CD4-positive, CD25-positive, alpha-beta regulatory T cell (primary cell): ENCODE measurements around the gene FCER2. TPM values are rescaled to one million over a fixed set of nuclear protein-coding genes. Genes with fewer than 3 reads are reported as not detected.

ENCODE experiments used
- ATAC-seq, 2 donors: fragments of 150-1000 bp; cut with Tn5 transposase; one replicate each; pipeline ENCODE4 v1.10.0; 2021; ENCODE audit warnings: low read depth in 2 of 2, moderate number of reproducible peaks in 2 of 2, moderate library complexity in 1 of 2
- DNase-seq, 3 donors: peaks; one replicate each; pipeline versions ENCODE4 v3.0.0 to v3.0.0-alpha.2; 2012 to 2022; ENCODE audit warnings: mixed read lengths in 1 of 3
- H3K27ac ChIP-seq: one replicate; pipeline ENCODE4 v1.7.0; 2013; ENCODE audit warnings: mild to moderate bottlenecking, low read length; ENCODE audit not compliant: insufficient read depth, poor library complexity, severe bottlenecking
- H3K27me3 ChIP-seq: one replicate; pipeline ENCODE4 v1.7.0; 2013; ENCODE audit warnings: low read length; ENCODE audit not compliant: control insufficient read depth, insufficient read depth
- H3K36me3 ChIP-seq: one replicate; pipeline ENCODE4 v1.7.0; 2013; ENCODE audit warnings: mild to moderate bottlenecking, low read length, moderate library complexity; ENCODE audit not compliant: control insufficient read depth, insufficient read depth
- H3K4me1 ChIP-seq: 2 replicates; pipeline ENCODE4 v1.7.0; 2013; ENCODE audit warnings: mild to moderate bottlenecking, low read length; ENCODE audit not compliant: insufficient read depth, control insufficient read depth, poor library complexity, severe bottlenecking
- H3K4me3 ChIP-seq: one replicate; pipeline ENCODE4 v1.7.0; 2013; ENCODE audit warnings: low read depth, mild to moderate bottlenecking, low read length, moderate library complexity
- H3K9me3 ChIP-seq, 2 experiments: 1 replicate in 1 of 2; 2 replicates in 1 of 2; pipeline ENCODE4 v1.7.0; 2013; ENCODE audit warnings: low read length in 2 of 2, mild to moderate bottlenecking in 1 of 2, moderate library complexity in 1 of 2; ENCODE audit not compliant: control insufficient read depth in 2 of 2
- H3K27ac Mint-ChIP-seq, 3 donors: one replicate each; pipeline ENCODE4 v1.8.0; 2020 to 2022; ENCODE audit warnings: mild to moderate bottlenecking in 3 of 3, mixed read lengths in 3 of 3, moderate library complexity in 2 of 3
- H3K27me3 Mint-ChIP-seq: one replicate; pipeline ENCODE4 v1.8.0; 2022; ENCODE audit warnings: mild to moderate bottlenecking, mixed read lengths
- H3K36me3 Mint-ChIP-seq: one replicate; pipeline ENCODE4 v1.8.0; 2020; ENCODE audit warnings: mixed read lengths
- H3K4me1 Mint-ChIP-seq, 4 donors: one replicate each; pipeline ENCODE4 v1.8.0; 2020 to 2022; ENCODE audit warnings: mixed read lengths in 4 of 4, mild to moderate bottlenecking in 1 of 4
- H3K4me3 Mint-ChIP-seq, 4 donors: one replicate each; pipeline ENCODE4 v1.8.0; 2020 to 2022; ENCODE audit warnings: mild to moderate bottlenecking in 4 of 4, mixed read lengths in 4 of 4, moderate library complexity in 3 of 4
- H3K9me3 Mint-ChIP-seq, 7 donors: one replicate each; pipeline ENCODE4 v1.8.0; 2020 to 2022; ENCODE audit warnings: mixed read lengths in 7 of 7, mild to moderate bottlenecking in 3 of 7, moderate library complexity in 2 of 7
- polyA plus RNA-seq, 4 donors: library from polyadenylated mRNA; unstranded; fragments of 300-500 nt; fragmentation: Illumina TruSeq; gene quantifications; one replicate each; pipeline ENCODE4 v1.2.3, GENCODE V29; 2021
- total RNA-seq: library from RNA; stranded (reverse); gene quantifications from one replicate; pipeline ENCODE4 v1.2.3, GENCODE V29; 2022

The FCER2 gene
- total and polyA plus RNA-seq, 5 donors from 2014 or later, result 0.34 to 4.5 (median 0.48) TPM; not detected in 2

GRCh38 chr19:7642295-7643030, 59.5 kb downstream of the FCER2 start:
- ATAC-seq (no peak), DNase-seq (no peak)
- peaks cover 16% of the 10 kb centered on the region for H3K36me3 Mint-ChIP-seq
- Histone ChIP-seq H3K27ac (no peak overlapping the region), H3K27me3 (no peaks in the 10 kb centered on the region), H3K9me3 (no peaks in the 10 kb centered on the region), H3K36me3 (peaks cover 16% of the 10 kb centered on the region), H3K4me3 (no peak overlapping the region), H3K4me1 (peaks cover 18% of the 10 kb centered on the region)
- peaks cover 0 to 29% (median 11%) of the 10 kb centered on the region in 4 donors for H3K4me1 Mint-ChIP-seq
- H3K4me3 Mint-ChIP-seq, result no peak overlapping the region
- H3K27ac Mint-ChIP-seq, result no peak overlapping the region
- H3K9me3 Mint-ChIP-seq, result no peaks in the 10 kb centered on the region
- no peaks in the 10 kb centered on the region for H3K27me3 Mint-ChIP-seq

GRCh38 chr19:7641290-7642276, 60.3 kb downstream of the FCER2 start:
- DNase-seq, result no peak
- peaks cover 24% of the 10 kb centered on the region for H3K4me1 ChIP-seq
- H3K27ac Mint-ChIP-seq, result no peak overlapping the region
- peaks cover 16% of the 10 kb centered on the region for H3K36me3 ChIP-seq
- H3K36me3 Mint-ChIP-seq, result peaks cover 16% of the 10 kb centered on the region
- no peak overlapping the region for H3K4me3 ChIP-seq
- peaks cover 0 to 36% (median 13%) of the 10 kb centered on the region in 4 donors for H3K4me1 Mint-ChIP-seq
- H3K9me3 ChIP-seq, result no peaks in the 10 kb centered on the region
- H3K4me3 Mint-ChIP-seq, result peak overlapping the region in 1 of 4 donors; percentile 47
- H3K27me3 Mint-ChIP-seq, result no peaks in the 10 kb centered on the region
- H3K27me3 ChIP-seq, result no peaks in the 10 kb centered on the region
- H3K27ac ChIP-seq, result no peak overlapping the region
- no peak for ATAC-seq
- no peaks in the 10 kb centered on the region for H3K9me3 Mint-ChIP-seq

- Mint-ChIP-seq H3K36me3 (peaks cover 14% of the 10 kb centered on the region), H3K9me3 (no peaks in the 10 kb centered on the region), H3K4me3 (no peak overlapping the region), H3K27ac (no peak overlapping the region), H3K27me3 (no peaks in the 10 kb centered on the region), H3K4me1 (peaks cover 0 to 44% (median 14%) of the 10 kb centered on the region in 4 donors)
- Histone ChIP-seq H3K36me3 (peaks cover 15% of the 10 kb centered on the region), H3K27ac (no peak overlapping the region), H3K9me3 (no peaks in the 10 kb centered on the region), H3K27me3 (no peaks in the 10 kb centered on the region), H3K4me3 (no peak overlapping the region), H3K4me1 (peaks cover 31% of the 10 kb centered on the region)
- DNase-seq (no peak), ATAC-seq (no peak)
Measured at GRCh38 chr19:7640803-7641202, 61.1 kb downstream of the FCER2 start.

- ATAC-seq (no peak), DNase-seq (no peak)
- Histone ChIP-seq H3K27ac (no peak overlapping the region), H3K27me3 (no peaks in the 10 kb centered on the region), H3K9me3 (no peaks in the 10 kb centered on the region), H3K4me3 (peak overlapping the region; percentile 7), H3K4me1 (peaks cover 34% of the 10 kb centered on the region), H3K36me3 (peaks cover 14% of the 10 kb centered on the region)
- H3K27ac Mint-ChIP-seq, result peak overlapping the region in 2 of 3 donors; percentile 42 to 59
- H3K27me3 Mint-ChIP-seq, result no peaks in the 10 kb centered on the region
- peaks cover 0 to 50% (median 15%) of the 10 kb centered on the region in 4 donors for H3K4me1 Mint-ChIP-seq
- peaks cover 11% of the 10 kb centered on the region for H3K36me3 Mint-ChIP-seq
- no peaks in the 10 kb centered on the region for H3K9me3 Mint-ChIP-seq
- H3K4me3 Mint-ChIP-seq, result peak overlapping the region in 3 of 4 donors; percentile 37 to 72 (median 48)
Measured at GRCh38 chr19:7639863-7640348, 62.0 kb downstream of the FCER2 start.

GRCh38 chr19:7638802-7639465, 63.0 kb downstream of the FCER2 start:
- DNase-seq (no peak), ATAC-seq (no peak)
- peak overlapping the region in 2 of 3 donors; percentile 59 to 83 for H3K27ac Mint-ChIP-seq
- no peaks in the 10 kb centered on the region for H3K9me3 Mint-ChIP-seq
- H3K4me1 ChIP-seq, result peaks cover 34% of the 10 kb centered on the region
- H3K27ac ChIP-seq, result no peak overlapping the region
- no peaks in the 10 kb centered on the region for H3K27me3 Mint-ChIP-seq
- peaks cover 11% of the 10 kb centered on the region for H3K36me3 Mint-ChIP-seq
- peak overlapping the region; percentile 37 to 94 (median 60) for H3K4me3 Mint-ChIP-seq
- peaks cover 10% of the 10 kb centered on the region for H3K36me3 ChIP-seq
- H3K9me3 ChIP-seq, result no peaks in the 10 kb centered on the region
- no peak overlapping the region for H3K4me3 ChIP-seq
- peaks cover 0 to 57% (median 19%) of the 10 kb centered on the region in 4 donors for H3K4me1 Mint-ChIP-seq
- H3K27me3 ChIP-seq, result no peaks in the 10 kb centered on the region

Other genes with a start within 250 kb of the FCER2 start
- gene PEX11G, start 213.1 kb downstream of the FCER2 start, total RNA-seq, result not detected
- 1 to 10 TPM in 2 of 4 donors, under 1 TPM in 2; 0.23 to 1.5 (median 0.76) TPM for gene PEX11G, start 213.1 kb downstream of the FCER2 start, polyA plus RNA-seq
- gene ZNF358, start 186.0 kb downstream of the FCER2 start, total RNA-seq, result 0.30 TPM
- gene ZNF358, start 186.0 kb downstream of the FCER2 start, polyA plus RNA-seq, result under 1 TPM in 3 of 4 donors, not detected in 1; 0.11 to 0.24 (median 0.21) TPM
- gene MCOLN1, start 179.5 kb downstream of the FCER2 start, total RNA-seq, result 12.3 TPM
- gene MCOLN1, start 179.5 kb downstream of the FCER2 start, polyA plus RNA-seq, result 10 to 100 TPM in 2 of 4 donors, 1 to 10 TPM in 2; 8.6 to 15.2 (median 10.3) TPM
- 106 TPM for gene PNPLA6, start 166.4 kb downstream of the FCER2 start, total RNA-seq
- gene PNPLA6, start 166.4 kb downstream of the FCER2 start, polyA plus RNA-seq, result 1 to 10 TPM; 6.6 to 9.2 (median 7.2) TPM
- not detected for gene CAMSAP3, start 106.3 kb downstream of the FCER2 start, total RNA-seq
- gene CAMSAP3, start 106.3 kb downstream of the FCER2 start, polyA plus RNA-seq, result not detected
- 62.5 TPM for gene XAB2, start 72.6 kb downstream of the FCER2 start, total RNA-seq
- 10 to 100 TPM in 2 of 4 donors, 1 to 10 TPM in 2; 7.7 to 26.8 (median 10.0) TPM for gene XAB2, start 72.6 kb downstream of the FCER2 start, polyA plus RNA-seq
- gene PET100, start 72.3 kb downstream of the FCER2 start, total RNA-seq, result 116 TPM
- 100 to 1,000 TPM; 236 to 500 (median 308) TPM for gene PET100, start 72.3 kb downstream of the FCER2 start, polyA plus RNA-seq
- gene PCP2, start 68.4 kb downstream of the FCER2 start, total RNA-seq, result 2.4 TPM
- gene PCP2, start 68.4 kb downstream of the FCER2 start, polyA plus RNA-seq, result under 1 TPM in 2 of 4 donors, not detected in 2; 0.44 to 0.86 TPM
- 253 TPM for gene STXBP2, start 65.0 kb downstream of the FCER2 start, total RNA-seq
- gene STXBP2, start 65.0 kb downstream of the FCER2 start, polyA plus RNA-seq, result 100 to 1,000 TPM in 1 of 4 donors, 10 to 100 TPM in 3; 57.5 to 105 (median 86.7) TPM
- not detected for gene RETN, start 33.1 kb downstream of the FCER2 start, total RNA-seq
- not detected for gene RETN, start 33.1 kb downstream of the FCER2 start, polyA plus RNA-seq
- gene MCEMP1, start 25.0 kb downstream of the FCER2 start, total RNA-seq, result 0.59 TPM
- not detected for gene MCEMP1, start 25.0 kb downstream of the FCER2 start, polyA plus RNA-seq
- 63.9 TPM for gene TRAPPC5, start 21.3 kb downstream of the FCER2 start, total RNA-seq
- gene TRAPPC5, start 21.3 kb downstream of the FCER2 start, polyA plus RNA-seq, result 100 to 1,000 TPM; 142 to 229 (median 192) TPM
- not detected for gene CLEC4G, start 30.0 kb upstream of the FCER2 start, total RNA-seq
- gene CLEC4G, start 30.0 kb upstream of the FCER2 start, polyA plus RNA-seq, result not detected
- gene CD209, start 45.4 kb upstream of the FCER2 start, total RNA-seq, result not detected
- gene CD209, start 45.4 kb upstream of the FCER2 start, polyA plus RNA-seq, result not detected
- not detected for gene CLEC4M, start 61.1 kb upstream of the FCER2 start, total RNA-seq
- under 1 TPM in 1 of 4 donors, not detected in 3; 0.53 TPM for gene CLEC4M, start 61.1 kb upstream of the FCER2 start, polyA plus RNA-seq
- gene EVI5L, start 128.1 kb upstream of the FCER2 start, total RNA-seq, result 10.2 TPM
- gene EVI5L, start 128.1 kb upstream of the FCER2 start, polyA plus RNA-seq, result 1 to 10 TPM; 1.9 to 3.0 (median 2.2) TPM
- 0.12 TPM for gene PRR36, start 172.3 kb upstream of the FCER2 start, total RNA-seq
- gene PRR36, start 172.3 kb upstream of the FCER2 start, polyA plus RNA-seq, result under 1 TPM in 2 of 4 donors, not detected in 2; 0.05 to 0.22 TPM
- gene LRRC8E, start 186.4 kb upstream of the FCER2 start, total RNA-seq, result not detected
- not detected for gene LRRC8E, start 186.4 kb upstream of the FCER2 start, polyA plus RNA-seq
- gene MAP2K7, start 201.7 kb upstream of the FCER2 start, total RNA-seq, result 93.4 TPM
- gene MAP2K7, start 201.7 kb upstream of the FCER2 start, polyA plus RNA-seq, result 1 to 10 TPM; 1.7 to 3.7 (median 2.6) TPM
- 1.1 TPM for gene TGFBR3L, start 212.7 kb upstream of the FCER2 start, total RNA-seq
- gene TGFBR3L, start 212.7 kb upstream of the FCER2 start, polyA plus RNA-seq, result not detected
- gene SNAPC2, start 218.2 kb upstream of the FCER2 start, total RNA-seq, result 12.1 TPM
- gene SNAPC2, start 218.2 kb upstream of the FCER2 start, polyA plus RNA-seq, result 10 to 100 TPM; 14.3 to 22.1 (median 17.2) TPM
- not detected for gene CTXN1, start 224.0 kb upstream of the FCER2 start, total RNA-seq
- not detected for gene CTXN1, start 224.0 kb upstream of the FCER2 start, polyA plus RNA-seq
- gene TIMM44, start 241.5 kb upstream of the FCER2 start, total RNA-seq, result 72.5 TPM
- 10 to 100 TPM; 14.0 to 16.5 (median 15.0) TPM for gene TIMM44, start 241.5 kb upstream of the FCER2 start, polyA plus RNA-seq